ENCODE measurements around the gene CFAP73.

DNA sequence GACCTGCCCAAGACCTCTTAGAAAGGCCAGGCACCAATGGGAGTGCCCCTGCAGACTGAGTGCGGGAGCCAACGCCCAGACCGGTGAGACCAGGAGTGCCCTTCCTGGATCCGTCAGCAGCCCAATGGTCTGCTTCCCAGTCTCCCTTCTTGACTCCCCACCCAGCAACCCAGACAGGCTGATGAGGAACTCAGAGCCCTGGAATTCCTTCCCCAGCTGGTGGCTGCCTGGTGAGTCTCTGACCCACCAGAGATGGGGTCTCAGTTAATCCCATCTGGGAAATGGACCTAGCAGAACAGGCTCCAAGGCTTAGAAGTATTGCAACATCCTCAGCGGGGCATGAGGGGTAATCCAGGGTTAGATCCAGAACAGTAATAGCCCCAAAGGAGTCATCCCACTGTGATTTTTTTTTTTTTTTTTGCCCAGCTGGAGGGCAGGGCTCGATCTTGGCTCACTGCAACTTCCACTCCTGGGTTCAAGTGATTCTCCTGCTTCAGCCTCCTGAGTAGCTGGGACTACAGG, 12.5 kb upstream of the CFAP73 start:
- TF ChIP-seq, protein P1, sequence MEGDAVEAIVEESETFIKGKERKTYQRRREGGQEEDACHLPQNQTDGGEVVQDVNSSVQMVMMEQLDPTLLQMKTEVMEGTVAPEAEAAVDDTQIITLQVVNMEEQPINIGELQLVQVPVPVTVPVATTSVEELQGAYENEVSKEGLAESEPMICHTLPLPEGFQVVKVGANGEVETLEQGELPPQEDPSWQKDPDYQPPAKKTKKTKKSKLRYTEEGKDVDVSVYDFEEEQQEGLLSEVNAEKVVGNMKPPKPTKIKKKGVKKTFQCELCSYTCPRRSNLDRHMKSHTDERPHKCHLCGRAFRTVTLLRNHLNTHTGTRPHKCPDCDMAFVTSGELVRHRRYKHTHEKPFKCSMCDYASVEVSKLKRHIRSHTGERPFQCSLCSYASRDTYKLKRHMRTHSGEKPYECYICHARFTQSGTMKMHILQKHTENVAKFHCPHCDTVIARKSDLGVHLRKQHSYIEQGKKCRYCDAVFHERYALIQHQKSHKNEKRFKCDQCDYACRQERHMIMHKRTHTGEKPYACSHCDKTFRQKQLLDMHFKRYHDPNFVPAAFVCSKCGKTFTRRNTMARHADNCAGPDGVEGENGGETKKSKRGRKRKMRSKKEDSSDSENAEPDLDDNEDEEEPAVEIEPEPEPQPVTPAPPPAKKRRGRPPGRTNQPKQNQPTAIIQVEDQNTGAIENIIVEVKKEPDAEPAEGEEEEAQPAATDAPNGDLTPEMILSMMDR (IDR thresholded peaks at IDR 0.05; ENCODE audit: low read depth, low read length): no peak
- no peak for TF ChIP-seq POLR2A (IDR thresholded peaks at IDR 0.05; ENCODE audit: extremely low read depth, insufficient read length)
- TF ChIP-seq MYC (IDR thresholded peaks at IDR 0.05; ENCODE audit: low read depth, low read length): no peak
